Measurements from ENCODE around the gene LLGL1. TPM values are rescaled to one million over a fixed set of nuclear protein-coding genes. Genes with fewer than 3 reads are reported as not detected.

LLGL1 gene
- polyA plus RNA-seq, 1 donor: 16.1 TPM

DNA sequence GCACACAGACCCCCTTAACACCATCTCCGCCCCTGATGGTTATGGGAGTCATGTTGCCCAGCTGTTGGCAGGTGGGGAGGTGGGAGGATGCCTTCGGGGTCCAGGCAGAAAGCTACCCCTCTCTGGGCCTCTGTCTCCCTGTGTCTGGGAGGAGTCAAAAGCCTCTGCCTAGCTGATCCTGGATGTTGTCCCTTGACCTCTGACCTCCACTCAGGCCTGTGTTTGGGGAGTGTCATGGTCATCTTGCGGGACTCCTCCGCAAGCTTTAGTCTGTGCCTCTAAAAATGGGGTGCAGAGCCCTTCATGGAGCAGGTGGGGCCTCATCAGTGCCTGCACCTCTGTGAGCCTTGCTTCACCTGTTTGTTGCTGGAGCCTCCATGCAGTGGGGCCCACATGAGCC, 3.8 kb downstream of the LLGL1 start:
- no CpG with 5 or more reads among the region's 4 CpGs for WGBS (ENCODE audit: insufficient coverage, low lambda C conversion rate)
- no peak for DNase-seq
- no peaks in the 10 kb centered on the region for H3K9me3 ChIP-seq (ENCODE audit: control insufficient read depth, low read depth, low read length)
- no peak overlapping the region for H3K4me3 ChIP-seq (ENCODE audit: low read length)
- H3K27me3 ChIP-seq (ENCODE audit: control insufficient read depth, insufficient read depth, low read length): no peaks in the 10 kb centered on the region
- peaks cover 17% of the 10 kb centered on the region for H3K4me1 ChIP-seq (ENCODE audit: control insufficient read depth, insufficient read depth, low read length)
- no peak overlapping the region for H3K27ac ChIP-seq (ENCODE audit: low read length)
- H3K36me3 ChIP-seq (ENCODE audit: control insufficient read depth, insufficient read depth, low read length): peaks cover 11% of the 10 kb centered on the region

DNA sequence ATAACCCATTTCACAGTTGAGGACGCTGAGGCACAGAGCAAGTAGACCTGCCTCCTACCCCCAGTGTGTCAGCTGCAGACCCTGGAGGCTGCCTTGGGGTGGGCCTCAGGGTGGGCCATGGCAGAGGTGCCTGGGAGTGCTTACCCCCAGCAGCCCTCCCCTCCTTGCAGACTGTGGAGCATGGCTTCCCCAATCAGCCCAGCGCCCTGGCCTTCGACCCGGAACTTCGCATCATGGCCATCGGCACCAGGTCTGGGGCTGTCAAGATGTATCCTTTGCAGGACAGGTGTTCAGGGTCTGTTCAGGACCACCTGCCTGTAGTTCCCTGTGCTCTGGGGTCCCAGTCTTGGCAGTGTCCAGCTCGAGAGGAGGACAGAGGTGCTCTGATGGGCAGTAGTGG, 4.3 kb downstream of the LLGL1 start:
- Histone ChIP-seq H3K27me3 (ENCODE audit: control insufficient read depth, insufficient read depth, low read length) (no peaks in the 10 kb centered on the region), H3K4me1 (ENCODE audit: control insufficient read depth, insufficient read depth, low read length) (peaks cover 12% of the 10 kb centered on the region), H3K27ac (ENCODE audit: low read length) (no peak overlapping the region), H3K9me3 (ENCODE audit: control insufficient read depth, low read depth, low read length) (no peaks in the 10 kb centered on the region), H3K36me3 (ENCODE audit: control insufficient read depth, insufficient read depth, low read length) (peaks cover 16% of the 10 kb centered on the region), H3K4me3 (ENCODE audit: low read length) (no peak overlapping the region)
- no peak for DNase-seq
- no CpG with 5 or more reads among the region's 7 CpGs for WGBS (ENCODE audit: insufficient coverage, low lambda C conversion rate)

DNA sequence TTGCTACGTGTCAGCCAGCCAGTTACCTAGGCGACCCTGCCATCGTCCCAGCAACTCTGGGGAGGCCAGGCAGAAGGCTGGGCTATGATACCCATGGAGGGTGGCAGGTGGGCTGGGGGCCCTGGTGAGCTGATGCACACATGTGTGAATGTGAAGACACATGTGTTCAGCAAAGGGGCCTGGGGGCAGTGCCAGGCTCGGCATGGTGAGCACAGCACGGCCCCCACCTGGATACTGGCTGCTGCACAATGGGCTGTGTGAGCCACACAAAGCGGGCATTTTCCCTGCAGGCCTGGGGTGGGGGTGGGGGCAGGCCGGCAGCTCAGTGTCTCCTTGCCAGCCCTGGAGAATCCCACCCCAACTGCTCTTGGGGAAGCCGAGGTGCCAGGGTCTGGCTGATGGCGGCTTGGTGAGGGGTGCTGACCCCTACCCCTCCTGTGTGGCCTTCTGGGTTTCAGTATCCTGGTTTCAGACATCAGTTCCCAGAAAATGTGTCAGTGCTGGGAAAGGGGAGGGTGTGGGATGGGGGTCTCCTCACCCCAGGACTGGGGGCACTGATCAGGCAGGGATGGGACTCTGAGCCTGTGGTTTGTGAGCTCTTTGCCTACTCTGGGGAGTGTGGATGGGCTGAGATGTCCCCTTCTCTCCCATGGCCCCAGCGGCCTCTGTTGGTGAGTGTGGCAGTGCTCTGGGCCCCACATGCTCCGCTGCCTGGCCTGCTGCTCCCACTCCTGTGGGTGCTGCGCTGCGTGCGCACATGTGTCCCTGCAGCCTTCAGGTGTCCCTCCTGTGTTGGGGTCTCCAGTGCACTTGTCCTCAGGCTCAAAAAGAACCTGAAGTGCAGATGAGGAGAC, 5.1 kb downstream of the LLGL1 start:
- no peaks in the 10 kb centered on the region for H3K27me3 ChIP-seq (ENCODE audit: control insufficient read depth, insufficient read depth, low read length)
- no peak overlapping the region for H3K27ac ChIP-seq (ENCODE audit: low read length)
- DNase-seq: no peak
- H3K4me1 ChIP-seq (ENCODE audit: control insufficient read depth, insufficient read depth, low read length): peaks cover 8% of the 10 kb centered on the region
- no peak overlapping the region for H3K4me3 ChIP-seq (ENCODE audit: low read length)
- no peaks in the 10 kb centered on the region for H3K9me3 ChIP-seq (ENCODE audit: control insufficient read depth, low read depth, low read length)
- WGBS (ENCODE audit: insufficient coverage, low lambda C conversion rate): no CpG with 5 or more reads among the region's 14 CpGs
- peaks cover 24% of the 10 kb centered on the region for H3K36me3 ChIP-seq (ENCODE audit: control insufficient read depth, insufficient read depth, low read length)

DNA sequence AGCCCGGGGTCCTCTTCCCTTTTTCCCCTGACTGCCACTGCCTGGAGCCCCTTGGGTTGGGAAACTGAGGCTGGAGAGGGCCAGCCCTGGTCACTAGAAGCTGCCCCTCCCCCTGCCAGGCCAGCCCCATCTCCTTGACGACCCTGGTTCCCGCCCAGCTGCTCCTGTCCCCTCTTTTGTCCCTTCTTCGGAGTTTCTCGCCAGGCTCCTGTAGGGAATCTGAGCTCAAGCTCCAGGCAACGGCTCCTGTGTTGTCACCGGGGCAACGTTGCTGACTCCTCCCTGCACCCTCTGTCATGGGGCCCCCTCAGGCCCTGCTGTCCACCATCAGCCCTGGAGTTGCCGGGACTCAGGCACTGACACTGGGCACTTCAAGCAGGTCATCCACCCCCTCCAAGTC, 5.7 kb downstream of the LLGL1 start:
- H3K4me3 ChIP-seq (ENCODE audit: low read length): no peak overlapping the region
- H3K27ac ChIP-seq (ENCODE audit: low read length): no peak overlapping the region
- H3K36me3 ChIP-seq (ENCODE audit: control insufficient read depth, insufficient read depth, low read length): peaks cover 30% of the 10 kb centered on the region
- WGBS (ENCODE audit: insufficient coverage, low lambda C conversion rate): 70% methylated on average over 3 of the region's 9 CpGs
- no peak for DNase-seq
- H3K27me3 ChIP-seq (ENCODE audit: control insufficient read depth, insufficient read depth, low read length): no peaks in the 10 kb centered on the region
- no peaks in the 10 kb centered on the region for H3K9me3 ChIP-seq (ENCODE audit: control insufficient read depth, low read depth, low read length)
- peaks cover 8% of the 10 kb centered on the region for H3K4me1 ChIP-seq (ENCODE audit: control insufficient read depth, insufficient read depth, low read length)

DNA sequence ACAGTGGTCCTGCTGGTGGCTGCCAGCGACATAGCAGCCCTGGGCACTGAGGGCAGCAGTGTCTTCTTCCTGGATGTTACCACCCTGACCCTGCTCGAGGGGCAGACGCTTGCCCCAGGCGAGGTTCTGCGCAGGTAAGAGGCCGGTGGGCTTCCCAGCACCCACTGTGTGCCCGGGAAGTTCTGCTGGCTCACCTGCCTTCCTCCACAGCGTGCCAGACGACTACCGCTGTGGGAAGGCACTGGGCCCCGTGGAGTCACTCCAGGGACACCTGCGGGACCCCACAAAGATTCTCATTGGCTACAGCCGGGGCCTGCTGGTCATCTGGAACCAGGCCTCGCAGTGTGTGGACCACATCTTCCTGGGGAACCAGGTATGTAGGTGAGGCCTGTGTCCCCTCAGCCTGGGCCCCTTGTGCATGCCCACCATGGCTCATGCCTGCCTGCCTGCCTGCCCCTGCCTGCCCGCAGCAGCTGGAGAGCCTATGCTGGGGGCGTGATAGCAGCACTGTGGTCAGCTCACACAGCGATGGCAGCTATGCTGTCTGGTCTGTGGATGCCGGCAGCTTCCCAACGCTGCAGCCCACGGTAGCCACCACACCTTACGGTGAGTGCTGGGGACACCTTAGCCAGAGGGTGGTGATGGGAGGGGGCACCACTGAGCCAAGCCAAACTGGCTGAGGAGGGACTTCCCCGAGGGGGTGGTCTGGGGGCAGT, 8.5 kb downstream of the LLGL1 start:
- DNase-seq: no peak
- no peak overlapping the region for H3K4me3 ChIP-seq (ENCODE audit: low read length)
- WGBS (ENCODE audit: insufficient coverage, low lambda C conversion rate): no CpG with 5 or more reads among the region's 22 CpGs
- H3K27ac ChIP-seq (ENCODE audit: low read length): no peak overlapping the region
- peaks cover 52% of the 10 kb centered on the region for H3K36me3 ChIP-seq (ENCODE audit: control insufficient read depth, insufficient read depth, low read length)
- H3K9me3 ChIP-seq (ENCODE audit: control insufficient read depth, low read depth, low read length): no peaks in the 10 kb centered on the region
- no peaks in the 10 kb centered on the region for H3K27me3 ChIP-seq (ENCODE audit: control insufficient read depth, insufficient read depth, low read length)
- no peaks in the 10 kb centered on the region for H3K4me1 ChIP-seq (ENCODE audit: control insufficient read depth, insufficient read depth, low read length)

DNA sequence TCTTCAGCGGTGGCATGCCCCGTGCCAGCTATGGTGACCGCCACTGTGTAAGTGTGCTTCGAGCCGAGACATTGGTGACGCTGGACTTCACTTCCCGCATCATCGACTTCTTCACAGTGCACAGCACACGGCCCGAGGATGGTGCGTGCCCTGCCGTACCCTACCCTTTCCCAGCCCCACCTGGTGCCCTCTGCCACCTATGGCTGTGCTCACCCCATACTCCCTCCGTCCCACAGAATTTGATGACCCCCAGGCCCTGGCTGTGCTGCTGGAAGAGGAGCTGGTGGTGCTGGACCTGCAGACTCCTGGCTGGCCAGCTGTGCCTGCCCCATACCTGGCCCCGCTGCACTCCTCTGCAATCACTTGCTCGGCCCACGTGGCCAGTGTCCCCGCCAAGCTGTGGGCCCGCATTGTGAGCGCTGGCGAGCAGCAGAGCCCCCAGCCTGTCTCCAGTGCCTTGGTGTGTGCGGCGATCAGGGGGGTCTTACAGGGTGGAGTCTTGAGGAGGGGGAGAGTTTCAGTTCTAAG, 9.5 kb downstream of the LLGL1 start:
- no CpG with 5 or more reads among the region's 22 CpGs for whole genome bisulfite sequencing (ENCODE audit: insufficient coverage, low lambda C conversion rate)
- H3K9me3 ChIP-seq (ENCODE audit: control insufficient read depth, low read depth, low read length): no peaks in the 10 kb centered on the region
- no peaks in the 10 kb centered on the region for H3K27me3 ChIP-seq (ENCODE audit: control insufficient read depth, insufficient read depth, low read length)
- DNase-seq: no peak
- no peak overlapping the region for H3K4me3 ChIP-seq (ENCODE audit: low read length)
- H3K36me3 ChIP-seq (ENCODE audit: control insufficient read depth, insufficient read depth, low read length): peaks cover 59% of the 10 kb centered on the region
- no peak overlapping the region for H3K27ac ChIP-seq (ENCODE audit: low read length)
- H3K4me1 ChIP-seq (ENCODE audit: control insufficient read depth, insufficient read depth, low read length): no peaks in the 10 kb centered on the region

DNA sequence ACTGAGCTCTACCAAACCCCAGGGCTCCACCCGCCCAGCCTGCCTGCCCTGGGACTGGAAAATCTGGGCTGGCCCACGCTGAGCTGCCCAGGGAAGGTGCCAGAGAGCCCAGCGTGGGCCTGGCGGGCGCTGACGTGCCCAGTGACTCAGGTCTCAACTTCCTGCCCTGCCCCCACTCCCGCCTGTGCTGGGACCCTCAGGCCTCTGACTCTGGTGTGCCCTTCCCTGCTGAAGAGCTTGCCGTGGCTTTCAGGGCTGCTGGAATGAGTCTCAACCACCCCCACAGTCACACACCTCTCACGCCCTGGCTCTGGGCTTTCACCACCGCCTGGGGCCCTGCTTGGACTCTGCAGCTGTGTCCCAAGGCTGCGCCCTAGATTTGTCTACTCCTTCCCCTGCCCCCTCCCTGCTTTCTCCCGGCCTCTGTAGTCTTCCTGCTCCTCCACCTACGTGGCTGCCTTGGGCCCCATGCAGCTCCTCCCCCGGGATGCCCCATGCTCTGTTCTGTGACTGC, 10.4 kb downstream of the LLGL1 start:
- Histone ChIP-seq H3K27ac (ENCODE audit: low read length) (no peak overlapping the region), H3K4me1 (ENCODE audit: control insufficient read depth, insufficient read depth, low read length) (no peaks in the 10 kb centered on the region), H3K4me3 (ENCODE audit: low read length) (no peak overlapping the region), H3K27me3 (ENCODE audit: control insufficient read depth, insufficient read depth, low read length) (no peaks in the 10 kb centered on the region), H3K9me3 (ENCODE audit: control insufficient read depth, low read depth, low read length) (no peaks in the 10 kb centered on the region), H3K36me3 (ENCODE audit: control insufficient read depth, insufficient read depth, low read length) (peaks cover 62% of the 10 kb centered on the region)
- DNase-seq: no peak
- no CpG with 5 or more reads among the region's 14 CpGs for WGBS (ENCODE audit: insufficient coverage, low lambda C conversion rate)

DNA sequence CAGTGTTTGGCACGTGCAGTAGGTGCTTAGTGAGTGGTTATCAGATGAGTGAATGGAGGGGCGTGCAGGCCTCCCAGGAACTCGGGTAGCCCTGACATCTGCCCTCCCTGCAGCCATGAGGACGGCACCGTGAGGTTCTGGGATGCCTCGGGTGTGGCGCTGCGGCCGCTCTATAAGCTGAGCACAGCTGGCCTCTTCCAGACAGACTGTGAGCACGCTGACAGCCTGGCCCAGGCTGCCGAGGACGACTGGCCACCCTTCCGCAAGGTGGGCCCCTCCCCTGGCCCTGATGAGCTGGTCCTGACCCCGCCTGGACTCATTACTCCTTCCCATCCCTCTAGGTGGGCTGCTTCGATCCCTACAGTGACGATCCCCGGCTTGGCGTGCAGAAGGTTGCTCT, 11.1 kb downstream of the LLGL1 start:
- Histone ChIP-seq H3K27me3 (ENCODE audit: control insufficient read depth, insufficient read depth, low read length) (no peaks in the 10 kb centered on the region), H3K9me3 (ENCODE audit: control insufficient read depth, low read depth, low read length) (no peaks in the 10 kb centered on the region), H3K4me3 (ENCODE audit: low read length) (no peak overlapping the region), H3K4me1 (ENCODE audit: control insufficient read depth, insufficient read depth, low read length) (no peaks in the 10 kb centered on the region), H3K36me3 (ENCODE audit: control insufficient read depth, insufficient read depth, low read length) (peaks cover 69% of the 10 kb centered on the region), H3K27ac (ENCODE audit: low read length) (no peak overlapping the region)
- no CpG with 5 or more reads among the region's 18 CpGs for WGBS (ENCODE audit: insufficient coverage, low lambda C conversion rate)
- DNase-seq: no peak

DNA sequence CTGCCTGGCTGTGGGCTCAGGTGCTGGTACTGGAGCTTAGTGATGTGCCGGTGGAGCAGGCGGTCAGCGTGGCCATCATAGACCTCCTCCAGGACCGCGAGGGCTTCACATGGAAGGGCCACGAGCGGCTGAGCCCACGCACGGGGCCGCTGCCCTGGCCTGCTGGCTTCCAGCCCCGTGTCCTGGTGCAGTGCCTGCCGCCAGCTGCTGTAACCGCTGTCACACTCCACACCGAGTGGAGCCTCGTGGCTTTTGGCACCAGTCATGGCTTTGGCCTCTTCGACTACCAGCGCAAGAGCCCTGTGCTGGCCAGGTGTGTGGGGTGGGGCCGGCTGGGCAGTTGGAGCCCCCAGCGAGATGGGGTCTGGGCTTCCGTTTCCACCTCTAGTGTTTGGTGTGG, 12.0 kb downstream of the LLGL1 start:
- no peak for DNase-seq
- no CpG with 5 or more reads among the region's 20 CpGs for WGBS (ENCODE audit: insufficient coverage, low lambda C conversion rate)
- H3K36me3 ChIP-seq (ENCODE audit: control insufficient read depth, insufficient read depth, low read length): peaks cover 77% of the 10 kb centered on the region
- H3K9me3 ChIP-seq (ENCODE audit: control insufficient read depth, low read depth, low read length): no peaks in the 10 kb centered on the region
- H3K4me3 ChIP-seq (ENCODE audit: low read length): no peak overlapping the region
- H3K4me1 ChIP-seq (ENCODE audit: control insufficient read depth, insufficient read depth, low read length): no peaks in the 10 kb centered on the region
- no peak overlapping the region for H3K27ac ChIP-seq (ENCODE audit: low read length)
- H3K27me3 ChIP-seq (ENCODE audit: control insufficient read depth, insufficient read depth, low read length): no peaks in the 10 kb centered on the region

DNA sequence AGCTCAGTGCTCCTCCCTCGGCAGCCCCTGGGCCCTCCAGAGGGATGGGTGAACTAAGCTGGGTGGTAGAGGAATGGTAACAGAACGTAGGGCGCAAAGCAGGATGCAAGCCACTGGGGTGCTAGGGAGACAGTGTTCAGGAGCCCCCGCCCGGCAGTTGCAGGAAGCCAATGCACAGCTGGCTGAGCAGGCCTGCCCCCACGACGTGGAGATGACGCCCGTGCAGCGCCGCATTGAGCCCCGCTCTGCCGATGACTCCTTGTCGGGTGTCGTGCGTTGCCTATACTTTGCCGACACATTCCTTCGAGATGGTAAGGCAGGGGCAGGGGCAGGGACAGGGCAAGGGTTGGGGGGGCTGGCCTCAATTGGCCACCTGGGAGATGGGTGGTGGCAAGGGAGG, 12.9 kb downstream of the LLGL1 start:
- Histone ChIP-seq H3K9me3 (ENCODE audit: control insufficient read depth, low read depth, low read length) (no peaks in the 10 kb centered on the region), H3K27me3 (ENCODE audit: control insufficient read depth, insufficient read depth, low read length) (no peaks in the 10 kb centered on the region), H3K36me3 (ENCODE audit: control insufficient read depth, insufficient read depth, low read length) (peaks cover 78% of the 10 kb centered on the region), H3K4me3 (ENCODE audit: low read length) (no peak overlapping the region), H3K4me1 (ENCODE audit: control insufficient read depth, insufficient read depth, low read length) (no peaks in the 10 kb centered on the region), H3K27ac (ENCODE audit: low read length) (no peak overlapping the region)
- WGBS (ENCODE audit: insufficient coverage, low lambda C conversion rate): no CpG with 5 or more reads among the region's 18 CpGs
- DNase-seq: no peak

Measured in large intestine (tissue), 3 donors.